Hepatocyte (in vitro differentiated cells): Measurements from ENCODE around the gene ITPR2. TPM values are rescaled to one million over a fixed set of nuclear protein-coding genes. Genes with fewer than 3 reads are reported as not detected.

Experiments
- DNase-seq: peaks from one replicate; pipeline ENCODE4 v3.0.0-alpha.2; 2016; ENCODE audit warnings: low spot score
- H2AFZ ChIP-seq: fragments of 200-600 bp; sonication (generic); 2 replicates; pipeline ENCODE4 v1.6.0; 2016; ENCODE audit warnings: antibody characterized with exemption, mild to moderate bottlenecking
- H3K27ac ChIP-seq: fragments of 200-600 bp; sonication (generic); 2 replicates; pipeline ENCODE4 v1.5.1; 2016; ENCODE audit warnings: mild to moderate bottlenecking
- H3K27me3 ChIP-seq: fragments of 200-600 bp; sonication (generic); 2 replicates; pipeline ENCODE4 v1.6.1; 2016
- H3K36me3 ChIP-seq: fragments of 200-600 bp; sonication (generic); replicated peaks from 2 replicates; pipeline ENCODE4 v1.5.1; 2016; ENCODE audit warnings: low read depth; ENCODE audit not compliant: insufficient read depth
- H3K4me1 ChIP-seq: fragments of 200-600 bp; sonication (generic); 2 replicates; pipeline ENCODE4 v1.5.1; 2016; ENCODE audit warnings: mild to moderate bottlenecking, moderate library complexity; ENCODE audit not compliant: insufficient read depth
- H3K4me2 ChIP-seq: fragments of 200-600 bp; sonication (generic); 2 replicates; pipeline ENCODE4 v1.6.0; 2016
- H3K4me3 ChIP-seq: fragments of 200-600 bp; sonication (generic); 2 replicates; pipeline ENCODE4 v1.5.1; 2016; ENCODE audit warnings: mild to moderate bottlenecking
- H3K79me2 ChIP-seq: fragments of 200-600 bp; sonication (generic); 2 replicates; pipeline ENCODE4 v1.6.0; 2017; ENCODE audit warnings: mild to moderate bottlenecking
- H3K9me2 ChIP-seq: fragments of 200-600 bp; sonication (generic); replicated peaks from 2 replicates; pipeline ENCODE4 v1.6.0; 2017; ENCODE audit warnings: mild to moderate bottlenecking; ENCODE audit not compliant: insufficient read depth
- H3K9me3 ChIP-seq: fragments of 200-600 bp; sonication (generic); 2 replicates; pipeline ENCODE4 v1.5.1; 2016; ENCODE audit warnings: low read depth, mild to moderate bottlenecking
- H4K20me1 ChIP-seq: fragments of 200-600 bp; sonication (generic); 2 replicates; pipeline ENCODE4 v1.6.0; 2016; ENCODE audit warnings: mild to moderate bottlenecking; ENCODE audit not compliant: insufficient read depth, poor library complexity, severe bottlenecking
- EZH2 ChIP-seq: fragments of 200-600 bp; sonication (generic); IDR thresholded peaks from 2 replicates; pipeline ENCODE4 v1.6.1; 2016; ENCODE audit warnings: antibody characterized with exemption, mild to moderate bottlenecking, borderline replicate concordance
- EZH2phosphoT487 ChIP-seq: fragments of 200-600 bp; sonication (generic); IDR thresholded peaks from one replicate; pipeline ENCODE4 v1.6.1; 2018; ENCODE audit warnings: antibody characterized with exemption, mild to moderate bottlenecking, low read depth, moderate library complexity; ENCODE audit not compliant: unreplicated experiment, severe bottlenecking
- WGBS: methylation state at CpG from one replicate; pipeline ENCODE4 v1.1.6; 2016; ENCODE audit warnings: low lambda C conversion rate; ENCODE audit errors: missing lambda C conversion rate; 5-methylcytosine and 5-hydroxymethylcytosine counted together
- polyA plus RNA-seq: library from polyadenylated mRNA; unstranded; fragments of >200 nt; fragmentation: Nextera tagmentation; extraction: Ambion mirVana; gene quantifications from 2 replicates; pipeline ENCODE4 v1.2.1, GENCODE V29; 2016
- total RNA-seq: library from RNA; depleted of rRNA; stranded (reverse); fragments of >200 nt; gene quantifications from 2 replicates; pipeline ENCODE4 v1.2.3, GENCODE V29; 2014
- TF ChIP-seq, protein P1 (sequence below): fragments of 200-600 bp; sonication (generic); IDR thresholded peaks from 2 replicates; pipeline ENCODE4 v1.5.1; 2016; ENCODE audit warnings: antibody characterized with exemption, mild to moderate bottlenecking; ENCODE audit not compliant: poor library complexity

ITPR2 gene
- total and polyA plus RNA-seq, 2 experiments from 2014 or later: 22.0 to 51.4 TPM

DNA sequence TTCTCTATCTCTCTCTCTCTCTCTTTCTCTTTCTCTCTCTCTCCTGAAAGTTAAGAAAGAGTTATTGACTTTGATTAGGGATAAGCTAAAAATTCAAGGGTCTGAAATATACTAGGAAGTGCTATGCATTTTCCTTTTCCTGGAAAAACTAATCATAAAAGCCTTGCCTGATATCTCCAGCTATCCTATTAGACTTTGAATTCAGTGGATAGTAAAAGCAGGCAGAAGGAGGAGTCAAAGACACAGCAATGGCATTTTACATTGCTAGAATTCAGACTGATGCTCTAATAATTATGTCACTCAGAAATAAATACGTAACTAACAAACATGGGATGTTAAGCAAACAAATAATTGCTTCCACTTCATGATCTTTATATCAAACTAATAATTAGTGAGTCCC, 365.6 kb downstream of the ITPR2 start:
- no peak for TF ChIP-seq EZH2
- TF ChIP-seq, protein P1, sequence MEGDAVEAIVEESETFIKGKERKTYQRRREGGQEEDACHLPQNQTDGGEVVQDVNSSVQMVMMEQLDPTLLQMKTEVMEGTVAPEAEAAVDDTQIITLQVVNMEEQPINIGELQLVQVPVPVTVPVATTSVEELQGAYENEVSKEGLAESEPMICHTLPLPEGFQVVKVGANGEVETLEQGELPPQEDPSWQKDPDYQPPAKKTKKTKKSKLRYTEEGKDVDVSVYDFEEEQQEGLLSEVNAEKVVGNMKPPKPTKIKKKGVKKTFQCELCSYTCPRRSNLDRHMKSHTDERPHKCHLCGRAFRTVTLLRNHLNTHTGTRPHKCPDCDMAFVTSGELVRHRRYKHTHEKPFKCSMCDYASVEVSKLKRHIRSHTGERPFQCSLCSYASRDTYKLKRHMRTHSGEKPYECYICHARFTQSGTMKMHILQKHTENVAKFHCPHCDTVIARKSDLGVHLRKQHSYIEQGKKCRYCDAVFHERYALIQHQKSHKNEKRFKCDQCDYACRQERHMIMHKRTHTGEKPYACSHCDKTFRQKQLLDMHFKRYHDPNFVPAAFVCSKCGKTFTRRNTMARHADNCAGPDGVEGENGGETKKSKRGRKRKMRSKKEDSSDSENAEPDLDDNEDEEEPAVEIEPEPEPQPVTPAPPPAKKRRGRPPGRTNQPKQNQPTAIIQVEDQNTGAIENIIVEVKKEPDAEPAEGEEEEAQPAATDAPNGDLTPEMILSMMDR: no peak
- TF ChIP-seq EZH2phosphoT487: no peak
- H4K20me1 ChIP-seq: no peaks in the 10 kb centered on the region

DNA sequence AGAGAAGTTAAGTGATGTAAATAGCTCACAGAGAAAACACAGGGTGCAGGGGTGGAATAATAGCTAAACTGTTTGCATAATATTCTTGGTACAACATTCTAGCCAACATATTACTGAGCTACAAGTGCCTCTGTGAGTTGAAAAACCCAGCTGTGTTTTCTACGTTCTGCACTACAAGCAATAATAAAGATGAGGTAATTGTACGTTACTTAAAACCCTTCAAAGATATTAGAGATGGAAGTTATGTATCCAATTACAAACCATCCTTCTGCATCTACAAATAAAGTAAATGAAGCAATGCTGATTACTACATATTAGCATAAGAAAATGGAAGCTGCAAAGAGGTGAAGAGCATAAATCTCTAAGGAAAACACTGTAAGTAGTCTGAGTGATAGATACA, 366.3 kb downstream of the ITPR2 start:
- H4K20me1 ChIP-seq: no peaks in the 10 kb centered on the region
- H3K36me3 ChIP-seq: no peaks in the 10 kb centered on the region
- TF ChIP-seq EZH2phosphoT487 (no peak), EZH2 (no peak)
- TF ChIP-seq, protein P1: no peak
- DNase-seq: no peak
- H3K4me3 ChIP-seq: no peak overlapping the region
- WGBS: 80% methylated on average over 2 of the region's 2 CpGs
- no peak overlapping the region for H3K4me2 ChIP-seq
- no peaks in the 10 kb centered on the region for H3K9me2 ChIP-seq
- no peak overlapping the region for H2AFZ ChIP-seq
- H3K79me2 ChIP-seq: no peaks in the 10 kb centered on the region
- H3K27ac ChIP-seq: no peak overlapping the region
- no peaks in the 10 kb centered on the region for H3K27me3 ChIP-seq
- no peaks in the 10 kb centered on the region for H3K4me1 ChIP-seq
- no peaks in the 10 kb centered on the region for H3K9me3 ChIP-seq

More for the DNA sequence above, 365.6 kb downstream of the ITPR2 start:
- H3K4me2 ChIP-seq: no peak overlapping the region
- H3K27me3 ChIP-seq: no peaks in the 10 kb centered on the region
- no peak overlapping the region for H3K4me3 ChIP-seq
- H2AFZ ChIP-seq: no peak overlapping the region
- H3K4me1 ChIP-seq: no peaks in the 10 kb centered on the region
- H3K79me2 ChIP-seq: no peaks in the 10 kb centered on the region
- no peaks in the 10 kb centered on the region for H3K36me3 ChIP-seq
- DNase-seq: no peak
- no peaks in the 10 kb centered on the region for H3K9me3 ChIP-seq
- 97% methylated on average over 1 of the region's 1 CpG for whole genome bisulfite sequencing
- H3K9me2 ChIP-seq: no peaks in the 10 kb centered on the region
- no peak overlapping the region for H3K27ac ChIP-seq

DNA sequence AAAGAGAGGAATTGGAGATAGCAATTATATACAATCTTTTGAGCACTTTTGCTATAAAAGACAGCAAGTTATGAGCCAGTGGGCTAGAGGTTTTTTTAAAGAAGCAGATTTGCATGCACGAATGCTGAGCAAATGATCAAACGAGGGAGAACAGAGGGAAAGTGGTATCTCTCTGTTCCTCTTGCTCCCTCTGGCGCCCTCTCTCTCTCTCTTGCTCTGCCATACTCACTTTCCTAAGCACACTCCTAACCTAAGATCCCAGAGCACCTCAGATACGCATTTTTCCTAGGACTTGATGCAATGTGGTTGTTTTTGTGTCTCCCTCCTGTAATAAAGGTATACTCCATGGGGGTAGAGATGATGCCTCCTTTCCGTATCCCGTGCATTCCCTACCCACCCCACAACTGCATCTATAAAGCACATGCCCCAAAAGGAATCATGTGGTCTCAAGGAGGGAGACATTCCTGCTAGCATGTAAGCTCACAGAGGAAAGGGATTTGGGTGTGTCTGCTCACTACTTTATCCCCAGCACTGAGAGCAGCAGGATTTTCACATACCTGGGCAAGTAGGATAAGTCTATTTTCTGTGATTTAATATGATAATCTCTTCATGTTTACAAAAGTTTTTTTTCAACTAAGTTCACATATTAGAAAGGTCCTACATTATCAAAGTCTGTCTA, 367.4 kb downstream of the ITPR2 start:
- 75% methylated on average over 6 of the region's 6 CpGs for WGBS
- no peak for DNase-seq
- no peaks in the 10 kb centered on the region for H3K79me2 ChIP-seq
- H3K36me3 ChIP-seq: no peaks in the 10 kb centered on the region
- H3K27me3 ChIP-seq: no peaks in the 10 kb centered on the region
- H4K20me1 ChIP-seq: no peaks in the 10 kb centered on the region
- no peak overlapping the region for H3K27ac ChIP-seq
- no peak overlapping the region for H3K4me2 ChIP-seq
- H3K9me3 ChIP-seq: no peaks in the 10 kb centered on the region
- H3K9me2 ChIP-seq: no peaks in the 10 kb centered on the region
- TF ChIP-seq, protein P1: no peak
- TF ChIP-seq EZH2: no peak
- H2AFZ ChIP-seq: no peak overlapping the region
- no peaks in the 10 kb centered on the region for H3K4me1 ChIP-seq
- H3K4me3 ChIP-seq: no peak overlapping the region
